HG02678 (cell line): ENCODE data around the gene PCNX4.

ENCODE experiments used
- ATAC-seq: cut with Tn5 transposase; IDR thresholded peaks from one replicate; pipeline ENCODE4 v1.9.1; 2021; ENCODE audit warnings: mild to moderate bottlenecking, moderate library complexity; ENCODE audit not compliant: unreplicated experiment

PCNX4 gene

GRCh38 chr14:60101786-60102185 lies 10.1 kb downstream of the PCNX4 start:
- ATAC-seq, result no peak

GRCh38 chr14:60102389-60102788 lies 10.7 kb downstream of the PCNX4 start:
- no peak for ATAC-seq

GRCh38 chr14:60106339-60106738 lies 14.6 kb downstream of the PCNX4 start:
- no peak for ATAC-seq

GRCh38 chr14:60107477-60107876 lies 15.8 kb downstream of the PCNX4 start:
- ATAC-seq, result no peak

GRCh38 chr14:60111732-60112131 lies 20.0 kb downstream of the PCNX4 start:
- ATAC-seq, result no peak

- no peak for ATAC-seq
These were observed 23.2 kb downstream of the PCNX4 start for GRCh38 chr14:60114881-60115280.

GRCh38 chr14:60116181-60116580 lies 24.5 kb downstream of the PCNX4 start:
- ATAC-seq, result no peak

GRCh38 chr14:60125918-60126317 lies 34.2 kb downstream of the PCNX4 start:
- no peak for ATAC-seq

GRCh38 chr14:60133487-60133886 lies 41.8 kb downstream of the PCNX4 start:
- no peak for ATAC-seq

GRCh38 chr14:60134702-60135101 lies 43.0 kb downstream of the PCNX4 start:
- no peak for ATAC-seq

GRCh38 chr14:60151715-60152114 lies 60.0 kb downstream of the PCNX4 start:
- peak; percentile 87 for ATAC-seq

- no peak for ATAC-seq
These were observed 62.3 kb downstream of the PCNX4 start for GRCh38 chr14:60153991-60154390.

GRCh38 chr14:60154671-60155070 lies 62.9 kb downstream of the PCNX4 start:
- no peak for ATAC-seq

GRCh38 chr14:60160422-60160821 lies 68.7 kb downstream of the PCNX4 start:
- no peak for ATAC-seq

GRCh38 chr14:60161196-60162107 lies 69.7 kb downstream of the PCNX4 start:
- no peak for ATAC-seq

- no peak for ATAC-seq
These were observed 72.0 kb downstream of the PCNX4 start for GRCh38 chr14:60163693-60164092.

GRCh38 chr14:60164404-60164711 lies 72.6 kb downstream of the PCNX4 start:
- ATAC-seq, result peak; percentile 1

- ATAC-seq, result peak; percentile 86
These were observed 73.2 kb downstream of the PCNX4 start, which contains the start of gene DHRS7 for GRCh38 chr14:60164712-60165546. TSS of gene DHRS7 (minus strand) at chr14:60165398. CDS start at chr14:60165309, 89 bp downstream.

GRCh38 chr14:60165547-60165876 lies 73.8 kb downstream of the PCNX4 start:
- no peak for ATAC-seq

- no peak for ATAC-seq
These were observed 74.4 kb downstream of the PCNX4 start for GRCh38 chr14:60166142-60166541.

- no peak for ATAC-seq
These were observed 78.0 kb downstream of the PCNX4 start for GRCh38 chr14:60169722-60170121.

- ATAC-seq, result no peak
These were observed 79.2 kb downstream of the PCNX4 start for GRCh38 chr14:60170948-60171347.
